HAP-1 (cell line): Measurements from ENCODE around the gene DNAH9.

Experiments
- DNase-seq, 2 experiments: peaks; one replicate each; pipeline ENCODE4 v3.0.0-alpha.2; 2016 to 2020; ENCODE audit warnings: low spot score in 2 of 2
- H3K27me3 ChIP-seq: fragments of 250-450 bp; sonication (Bioruptor Pico); 2 replicates; pipeline ENCODE4 v1.5.1; 2020; ENCODE audit warnings: low read depth, mild to moderate bottlenecking, moderate library complexity
- H3K36me3 ChIP-seq: fragments of 250-450 bp; sonication (Bioruptor Pico); replicated peaks from 2 replicates; pipeline ENCODE4 v1.5.1; 2020; ENCODE audit warnings: mild to moderate bottlenecking
- H3K4me1 ChIP-seq: fragments of 250-450 bp; sonication (Bioruptor Pico); 2 replicates; pipeline ENCODE4 v1.5.1; 2020; ENCODE audit warnings: mild to moderate bottlenecking
- H3K4me3 ChIP-seq: fragments of 250-450 bp; sonication (Bioruptor Pico); 2 replicates; pipeline ENCODE4 v1.5.1; 2020; ENCODE audit warnings: mild to moderate bottlenecking, moderate library complexity
- H3K9me3 ChIP-seq: fragments of 250-450 bp; sonication (Bioruptor Pico); 2 replicates; pipeline ENCODE4 v1.5.1; 2020; ENCODE audit warnings: mild to moderate bottlenecking, moderate library complexity
- in situ Hi-C: fragments of 300-500 bp; cut with MboI; formaldehyde crosslinking; loops from 3 replicates; pipeline ENCODE4 v1.14.3; 2020; ENCODE audit warnings: low sequenced_read_pairs, inconsistent platforms, mixed read lengths

The DNAH9 gene

DNA sequence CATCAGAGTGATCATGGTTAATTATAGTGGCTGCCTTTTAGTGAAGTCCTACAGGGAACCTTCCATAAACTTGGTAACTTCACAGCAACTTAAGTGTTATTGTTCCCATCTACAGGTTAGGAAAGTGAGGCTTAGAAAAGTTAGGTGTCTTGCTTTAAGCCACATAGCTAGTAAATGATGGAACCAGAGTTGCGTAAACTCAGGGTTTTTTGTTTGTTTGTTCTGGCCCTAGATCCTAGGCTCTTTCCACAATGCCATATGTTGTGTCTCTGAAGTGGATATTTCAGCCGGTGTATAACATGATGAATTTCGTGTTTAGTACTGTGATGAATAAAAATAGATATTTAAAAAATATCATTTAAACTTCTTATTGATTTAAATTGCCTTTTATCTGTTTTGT lies 27.6 kb downstream of the DNAH9 start:
- H3K36me3 ChIP-seq = no peaks in the 10 kb centered on the region
- no peaks in the 10 kb centered on the region for H3K9me3 ChIP-seq
- no peaks in the 10 kb centered on the region for H3K27me3 ChIP-seq
- no peak overlapping the region for H3K4me3 ChIP-seq
- DNase-seq = no peak
- H3K4me1 ChIP-seq = no peaks in the 10 kb centered on the region
- in situ Hi-C loops = no loop called here

DNA sequence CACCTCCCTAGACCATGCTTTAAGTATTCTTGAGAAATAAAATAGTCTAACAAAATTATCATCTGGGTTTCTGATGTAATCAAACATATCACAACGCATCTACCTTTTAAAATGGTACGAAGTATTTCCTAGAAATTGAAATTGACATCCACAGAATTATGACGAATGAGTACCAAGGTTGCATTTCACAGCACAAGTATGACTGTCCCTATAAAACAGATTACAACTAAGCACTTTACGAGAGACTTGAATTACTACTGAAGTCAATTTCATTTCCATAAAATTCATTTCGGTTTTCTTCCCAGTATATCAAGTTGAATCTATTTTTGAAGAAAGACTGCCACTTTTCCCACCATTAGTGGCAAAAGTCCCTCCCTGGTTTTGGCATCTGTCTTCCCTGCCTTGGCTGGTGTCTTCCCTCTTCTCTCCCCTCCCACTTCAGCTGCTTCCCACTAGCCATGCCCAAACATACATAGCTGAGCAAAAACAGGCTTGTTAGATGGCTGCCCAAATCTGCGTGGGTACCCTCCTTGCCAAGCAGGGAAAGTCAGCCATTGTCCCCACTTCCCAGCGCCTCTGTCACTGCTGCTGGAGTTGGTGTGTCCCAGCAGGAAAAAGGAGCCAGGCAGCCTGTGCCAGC lies 29.2 kb downstream of the DNAH9 start:
- H3K9me3 ChIP-seq = no peaks in the 10 kb centered on the region
- no peak overlapping the region for H3K4me3 ChIP-seq
- in situ Hi-C loops = no loop called here
- no peaks in the 10 kb centered on the region for H3K36me3 ChIP-seq
- DNase-seq = no peak
- H3K27me3 ChIP-seq = no peaks in the 10 kb centered on the region
- H3K4me1 ChIP-seq = no peaks in the 10 kb centered on the region

DNA sequence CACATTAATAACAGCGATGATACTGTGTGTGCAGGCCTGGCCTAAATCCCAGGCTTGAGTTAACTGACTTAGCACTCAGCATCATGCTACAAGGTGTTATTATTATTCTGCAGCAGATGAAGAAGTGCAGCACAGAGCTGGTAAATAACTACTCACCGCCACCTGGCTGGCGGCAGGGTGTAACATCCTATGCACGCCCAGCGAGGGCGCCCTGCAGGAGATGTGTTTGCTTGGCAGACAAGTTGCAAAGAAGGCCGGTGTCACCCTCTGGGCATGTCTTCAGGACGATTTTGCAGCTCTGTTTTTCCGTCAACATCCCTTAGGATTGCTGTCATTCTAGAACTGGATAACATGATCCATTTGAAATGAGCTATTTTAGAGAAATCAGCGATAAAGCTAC lies 30.1 kb downstream of the DNAH9 start:
- no peaks in the 10 kb centered on the region for H3K4me1 ChIP-seq
- no peaks in the 10 kb centered on the region for H3K36me3 ChIP-seq
- no peaks in the 10 kb centered on the region for H3K27me3 ChIP-seq
- no peak for DNase-seq
- in situ Hi-C loops = no loop called here
- no peaks in the 10 kb centered on the region for H3K9me3 ChIP-seq
- no peak overlapping the region for H3K4me3 ChIP-seq

DNA sequence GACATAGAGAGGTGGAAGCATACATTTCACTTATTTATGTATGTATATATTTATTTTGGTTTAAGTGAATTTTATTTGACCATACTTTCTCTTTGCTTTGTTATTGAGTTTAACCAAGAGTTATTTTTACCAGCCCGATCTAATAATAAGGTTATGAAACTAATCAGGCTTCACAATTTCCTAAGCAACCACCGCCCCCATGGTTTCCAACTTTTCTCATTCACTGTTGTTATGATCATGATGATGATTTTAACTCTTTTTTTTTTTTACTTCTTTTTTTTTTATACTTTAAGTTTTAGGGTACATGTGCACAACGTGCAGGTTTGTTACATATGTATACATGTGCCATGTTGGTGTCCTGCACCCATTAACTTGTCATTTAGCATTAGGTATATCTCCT lies 30.6 kb downstream of the DNAH9 start:
- H3K36me3 ChIP-seq = no peaks in the 10 kb centered on the region
- in situ Hi-C loops = no loop called here
- H3K4me1 ChIP-seq = no peaks in the 10 kb centered on the region
- no peaks in the 10 kb centered on the region for H3K27me3 ChIP-seq
- DNase-seq = no peak
- no peak overlapping the region for H3K4me3 ChIP-seq
- no peaks in the 10 kb centered on the region for H3K9me3 ChIP-seq

DNA sequence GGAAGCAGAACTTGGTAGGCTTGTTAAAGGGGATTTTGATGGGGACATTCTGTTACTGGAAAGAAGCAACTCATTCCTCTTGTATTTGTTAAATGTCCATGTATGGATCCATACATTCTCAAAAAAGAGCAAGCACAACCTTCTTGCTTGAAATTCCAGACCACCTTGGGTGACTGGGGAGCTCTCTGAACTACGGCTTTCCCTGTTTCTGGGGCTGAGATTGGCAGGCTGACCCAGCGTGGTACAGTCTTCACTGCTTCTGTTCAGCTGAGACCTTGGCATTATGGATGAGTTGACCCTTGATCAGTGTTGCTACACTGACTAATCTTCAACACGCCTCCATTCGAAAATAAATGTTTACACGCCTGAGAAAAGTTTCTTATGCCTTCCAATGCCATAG lies 38.5 kb downstream of the DNAH9 start:
- no peaks in the 10 kb centered on the region for H3K27me3 ChIP-seq
- no peaks in the 10 kb centered on the region; the same call in 1 of the 2 replicates for H3K9me3 ChIP-seq
- DNase-seq = no peak
- H3K4me1 ChIP-seq = no peaks in the 10 kb centered on the region
- H3K36me3 ChIP-seq = no peaks in the 10 kb centered on the region
- no peak overlapping the region for H3K4me3 ChIP-seq
- in situ Hi-C loops = no loop called here

DNA sequence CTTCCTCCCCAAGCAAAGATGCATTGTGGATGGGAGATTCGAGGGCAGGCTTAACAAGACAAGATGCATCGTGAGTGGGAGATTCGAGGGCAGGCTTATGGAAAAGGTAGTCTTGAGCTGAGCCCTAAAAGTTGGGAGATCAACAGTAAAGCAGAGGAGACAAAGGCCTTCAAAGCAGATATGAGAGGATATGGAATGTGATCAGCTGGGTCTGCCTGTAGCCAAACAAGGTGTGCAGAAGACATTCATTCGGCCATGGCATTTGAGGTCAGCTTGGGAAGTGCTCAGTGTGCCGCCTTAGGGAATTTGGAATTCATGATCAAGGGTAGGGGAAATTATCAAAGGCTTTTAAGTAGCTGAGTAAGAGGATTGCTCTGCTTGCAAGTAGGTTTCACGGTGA lies 39.5 kb downstream of the DNAH9 start:
- Histone ChIP-seq H3K36me3 (no peaks in the 10 kb centered on the region), H3K4me3 (no peak overlapping the region)
- in situ Hi-C loops = no loop called here

DNA sequence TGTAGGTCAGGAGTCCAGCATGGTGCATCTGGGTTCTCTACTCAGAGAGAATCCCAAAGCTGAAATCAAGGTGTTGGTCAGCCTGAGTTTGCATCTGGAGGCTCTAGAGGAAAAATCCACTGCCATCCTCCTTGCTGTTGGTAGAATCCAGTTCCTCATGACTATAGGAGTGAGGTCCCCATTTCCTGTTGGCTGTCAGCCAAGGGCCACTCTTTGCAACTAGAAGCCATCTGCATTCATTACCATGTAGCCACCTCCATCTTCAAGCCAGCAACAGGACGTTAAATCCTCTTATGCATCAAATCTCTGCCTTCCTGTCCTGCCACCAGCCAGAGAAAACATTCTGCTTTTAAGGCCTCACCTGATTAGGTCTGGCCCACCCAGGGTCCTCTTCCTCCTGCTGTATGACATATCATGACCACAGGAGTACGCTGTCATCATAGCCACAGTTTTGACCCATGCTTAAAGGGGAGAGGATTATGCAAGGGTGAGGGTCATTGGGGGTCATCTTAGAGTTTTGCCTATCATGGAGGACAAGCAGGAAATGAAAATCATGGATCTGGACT lies 40.5 kb downstream of the DNAH9 start:
- no peaks in the 10 kb centered on the region for H3K36me3 ChIP-seq
- no peaks in the 10 kb centered on the region for H3K27me3 ChIP-seq
- no peaks in the 10 kb centered on the region; the same call in 1 of the 2 replicates for H3K9me3 ChIP-seq
- in situ Hi-C loops = no loop called here
- H3K4me1 ChIP-seq = no peaks in the 10 kb centered on the region
- DNase-seq = no peak
- no peak overlapping the region for H3K4me3 ChIP-seq

More for the DNA sequence above, 39.5 kb downstream of the DNAH9 start:
- Histone ChIP-seq H3K4me1 (no peaks in the 10 kb centered on the region), H3K9me3 (no peaks in the 10 kb centered on the region; the same call in 1 of the 2 replicates), H3K27me3 (no peaks in the 10 kb centered on the region)
- DNase-seq = no peak

DNA sequence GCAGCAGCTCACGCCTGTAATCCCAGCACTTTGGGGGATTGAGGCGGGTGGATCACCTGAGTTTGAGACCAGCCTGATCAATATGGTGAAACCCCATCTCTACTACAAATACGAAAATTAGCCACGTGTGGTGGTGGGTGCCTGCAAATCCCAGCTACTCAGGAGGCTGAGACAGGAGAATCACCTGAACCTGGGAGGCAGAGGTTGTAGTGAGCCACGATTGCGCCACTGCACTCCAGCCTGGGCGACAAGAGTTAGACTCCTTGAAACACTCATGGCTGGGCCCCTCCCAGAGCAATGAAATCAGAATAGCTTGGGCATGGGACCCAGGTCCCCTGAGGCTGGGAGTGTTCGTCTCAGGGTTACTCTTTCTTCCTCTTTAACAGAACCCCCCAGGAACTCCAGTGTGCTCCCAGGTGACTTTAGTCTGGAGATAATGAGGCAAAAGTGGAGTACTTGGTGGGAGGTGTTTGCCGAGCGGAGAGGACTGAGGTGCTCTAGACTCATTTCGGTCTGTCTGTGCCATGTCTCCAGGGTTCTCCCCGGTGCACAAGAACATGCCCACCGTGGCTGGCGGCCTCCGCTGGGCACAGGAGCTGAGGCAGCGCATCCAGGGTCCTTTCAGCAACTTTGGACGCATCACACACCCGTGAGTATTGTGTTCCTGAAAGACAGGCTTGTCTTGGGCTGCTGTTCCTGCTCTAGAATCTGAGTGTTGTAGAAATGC lies 41.6 kb downstream of the DNAH9 start:
- DNase-seq = no peak
- Histone ChIP-seq H3K9me3 (no peaks in the 10 kb centered on the region; the same call in 1 of the 2 replicates), H3K36me3 (no peaks in the 10 kb centered on the region), H3K4me3 (no peak overlapping the region), H3K4me1 (no peaks in the 10 kb centered on the region), H3K27me3 (no peaks in the 10 kb centered on the region)
- in situ Hi-C loops = no loop called here

DNA sequence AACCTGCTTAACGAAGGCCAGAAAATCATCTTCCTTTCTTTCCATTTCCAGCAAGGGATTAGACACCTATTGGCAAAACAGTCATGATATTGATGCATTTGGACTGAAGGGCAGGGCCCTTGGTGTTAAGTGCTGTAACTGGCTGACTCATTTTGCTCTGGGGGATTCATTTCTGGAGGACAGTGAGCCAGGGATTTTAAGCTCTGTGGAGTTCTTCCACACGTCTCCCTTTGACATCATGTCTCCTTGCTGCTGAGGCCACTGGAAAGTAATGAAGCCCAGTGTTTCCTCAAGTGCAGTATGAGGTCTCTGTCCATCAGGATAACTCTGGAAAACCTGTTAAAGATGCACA lies 42.2 kb downstream of the DNAH9 start:
- Histone ChIP-seq H3K9me3 (no peaks in the 10 kb centered on the region; the same call in 1 of the 2 replicates), H3K4me3 (no peak overlapping the region), H3K27me3 (no peaks in the 10 kb centered on the region), H3K4me1 (no peaks in the 10 kb centered on the region), H3K36me3 (no peaks in the 10 kb centered on the region)
- DNase-seq = no peak
- in situ Hi-C loops = no loop called here

DNA sequence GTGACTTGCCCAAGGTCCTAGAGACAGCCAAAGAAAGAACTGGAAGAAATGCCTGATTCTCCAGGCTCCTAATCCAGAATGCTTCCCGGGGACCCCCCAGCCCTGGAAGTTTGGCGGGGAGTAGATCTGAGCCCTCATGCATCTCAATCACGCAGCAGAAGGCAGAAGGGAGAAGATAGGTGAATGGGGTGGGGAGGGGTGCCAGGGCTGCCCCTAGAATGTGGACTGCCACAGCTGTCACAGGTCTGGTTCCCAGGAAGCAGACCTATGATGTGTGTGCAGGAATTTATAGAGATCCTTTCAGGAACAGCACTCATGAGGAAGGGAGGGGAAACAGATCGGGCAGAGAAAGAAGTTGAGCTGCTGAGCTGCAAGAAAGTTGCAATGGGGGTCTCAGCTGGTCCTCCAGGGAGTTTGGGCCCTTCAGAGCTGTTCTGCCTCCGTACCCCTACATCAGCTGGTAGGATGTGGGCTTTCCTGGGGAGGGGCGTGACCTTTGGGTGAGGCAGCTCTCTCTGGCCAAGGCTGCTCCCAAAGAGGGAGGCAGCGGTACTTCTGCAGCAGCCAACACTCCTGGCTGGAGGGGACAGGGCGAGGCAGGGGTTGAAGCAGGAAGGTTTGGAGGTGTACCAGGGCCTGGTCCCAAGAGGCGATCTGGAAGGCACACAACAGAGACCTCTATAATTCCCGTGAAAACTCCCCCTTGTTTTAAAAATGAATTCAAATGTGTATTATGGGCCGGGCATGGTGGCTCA lies 43.4 kb downstream of the DNAH9 start:
- Histone ChIP-seq H3K4me3 (no peak overlapping the region), H3K4me1 (no peaks in the 10 kb centered on the region), H3K27me3 (no peaks in the 10 kb centered on the region), H3K36me3 (no peaks in the 10 kb centered on the region), H3K9me3 (no peaks in the 10 kb centered on the region; the same call in 1 of the 2 replicates)
- DNase-seq = no peak
- in situ Hi-C loops = no loop called here

DNA sequence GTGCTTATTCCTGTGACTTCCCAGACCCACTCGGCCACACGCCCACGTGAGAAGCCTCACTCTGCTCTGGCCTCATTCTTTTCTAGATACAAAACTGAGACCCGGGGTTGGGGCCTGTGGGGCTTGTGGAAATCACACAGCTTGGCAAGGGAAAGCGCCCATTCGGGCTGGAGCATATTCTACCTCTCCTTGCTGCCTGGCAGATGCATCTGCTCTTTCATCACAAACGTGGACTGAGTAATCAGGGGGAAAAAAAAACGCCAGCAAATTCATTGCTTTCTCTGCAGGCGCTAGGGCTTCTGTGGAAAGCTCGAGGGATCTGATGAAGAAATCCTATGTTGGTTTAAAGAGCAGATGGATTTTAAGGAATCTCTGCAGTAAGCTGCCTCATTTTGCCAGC lies 44.4 kb downstream of the DNAH9 start:
- Histone ChIP-seq H3K36me3 (no peaks in the 10 kb centered on the region), H3K9me3 (no peaks in the 10 kb centered on the region), H3K27me3 (no peaks in the 10 kb centered on the region), H3K4me3 (no peak overlapping the region), H3K4me1 (no peaks in the 10 kb centered on the region)
- in situ Hi-C loops = no loop called here
- no peak for DNase-seq

DNA sequence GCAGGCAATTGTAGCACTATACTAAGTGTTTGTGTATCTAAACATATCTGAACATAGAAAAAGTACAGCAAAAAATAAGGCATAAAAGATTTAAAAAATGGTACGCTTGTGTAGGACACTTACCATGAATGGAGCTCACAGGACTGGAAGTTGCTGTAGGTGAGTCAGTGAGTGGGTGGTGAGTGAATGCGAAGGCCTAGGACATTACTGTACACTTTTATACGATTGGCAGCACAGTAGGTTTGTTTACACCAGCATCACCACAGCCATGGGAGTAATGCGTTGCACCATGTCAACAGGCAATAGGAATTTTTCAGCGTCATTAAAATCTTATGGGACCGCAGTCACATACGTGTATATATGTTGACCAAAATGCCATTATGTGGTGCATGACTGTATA lies 45.6 kb downstream of the DNAH9 start:
- no peak for DNase-seq
- Histone ChIP-seq H3K4me3 (no peak overlapping the region), H3K4me1 (no peaks in the 10 kb centered on the region), H3K27me3 (no peaks in the 10 kb centered on the region), H3K36me3 (no peaks in the 10 kb centered on the region), H3K9me3 (no peaks in the 10 kb centered on the region)
- in situ Hi-C loops = no loop called here

DNA sequence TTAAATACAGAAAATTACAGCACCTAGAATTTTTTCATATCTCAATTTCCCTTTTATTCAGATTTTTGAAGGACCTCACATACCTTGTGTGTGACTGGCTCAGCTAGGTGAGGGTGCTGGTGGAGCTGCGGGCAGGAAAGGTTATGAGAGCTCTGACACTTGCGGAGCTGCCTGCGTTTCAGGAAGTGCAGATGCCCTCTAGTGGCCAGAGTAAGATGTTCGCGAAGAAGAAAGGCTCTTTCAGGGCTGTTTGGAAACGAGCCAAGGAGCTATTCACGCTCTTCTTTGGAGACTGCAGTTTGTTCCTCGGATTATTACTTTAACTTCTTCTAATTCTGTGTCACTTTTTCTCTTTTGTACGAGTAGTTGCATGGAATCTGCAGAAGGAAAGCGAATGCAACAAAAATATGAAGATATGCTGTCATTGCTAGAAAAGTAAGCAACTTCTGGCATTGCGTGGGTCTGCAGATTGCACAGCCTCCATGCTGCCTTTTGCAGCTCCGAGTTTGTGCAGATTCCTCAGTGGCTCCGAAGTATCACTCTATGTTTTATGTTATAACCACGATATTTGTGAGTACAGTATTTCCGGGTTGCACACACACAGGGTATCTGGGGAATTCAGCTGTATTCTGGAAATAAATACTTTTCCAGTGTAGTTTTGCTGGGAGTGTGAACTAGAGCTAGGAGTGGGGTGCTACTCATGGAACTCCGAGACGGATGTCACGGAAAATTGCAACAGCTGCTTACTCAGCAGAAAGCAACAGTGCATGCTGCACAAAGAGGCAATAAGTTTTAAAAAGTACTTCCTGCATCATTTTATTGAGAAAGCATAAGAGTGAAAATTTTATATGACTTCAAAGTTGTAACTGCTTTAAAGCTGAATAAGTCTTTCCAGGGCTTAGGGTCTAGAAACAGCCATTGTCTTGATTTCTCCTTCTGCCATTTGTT lies 46.3 kb downstream of the DNAH9 start:
- no peaks in the 10 kb centered on the region for H3K4me1 ChIP-seq
- no peaks in the 10 kb centered on the region for H3K9me3 ChIP-seq
- no peaks in the 10 kb centered on the region for H3K27me3 ChIP-seq
- no peaks in the 10 kb centered on the region for H3K36me3 ChIP-seq
- no peak overlapping the region for H3K4me3 ChIP-seq
- DNase-seq = peak; percentile 56 to 63
- in situ Hi-C loops = no loop called here
